Sigmoid colon (tissue), 7 donors: Measurements from ENCODE around the gene SLC45A1. TPM values are rescaled to one million over a fixed set of nuclear protein-coding genes. Genes with fewer than 3 reads are reported as not detected.

Source experiments
- DNase-seq: peaks from one replicate; pipeline ENCODE4 v3.0.0-alpha.2; 2019
- H3K27ac ChIP-seq, 4 donors: fragments of 200-600 bp; sonication (generic); one replicate each; pipeline ENCODE4 v1.5.1; 2016 to 2019; ENCODE audit warnings: mild to moderate bottlenecking in 1 of 4
- H3K27me3 ChIP-seq, 3 donors: fragments of 200-600 bp; sonication (generic); one replicate each; pipeline ENCODE4 v1.5.1; 2019; ENCODE audit warnings: mild to moderate bottlenecking in 1 of 3
- H3K36me3 ChIP-seq, 4 donors: fragments of 200-600 bp; sonication (generic); one replicate each; pipeline ENCODE4 v1.5.1; 2016 to 2019
- H3K4me1 ChIP-seq, 4 donors: fragments of 200-600 bp; sonication (generic); one replicate each; pipeline ENCODE4 v1.5.1; 2017 to 2019
- H3K4me3 ChIP-seq, 4 donors: fragments of 200-600 bp; sonication (generic); one replicate each; pipeline ENCODE4 v1.5.1; 2017 to 2019; ENCODE audit warnings: mild to moderate bottlenecking in 2 of 4, moderate library complexity in 1 of 4
- H3K9me3 ChIP-seq, 4 donors: fragments of 200-600 bp in 3 of 4; sonication (generic) in 3 of 4; one replicate each; pipeline versions ENCODE4 v1.5.1 to v1.6.1; 2013 to 2019
- CTCF ChIP-seq, 4 experiments: fragments of 450-650 bp in 3 of 4; fragments of 200-600 bp in 1 of 4; IDR thresholded peaks; one replicate each; pipeline ENCODE4 v1.5.1; 2016 to 2019; ENCODE audit warnings: antibody characterized with exemption in 4 of 4, mild to moderate bottlenecking in 3 of 4, moderate library complexity in 2 of 4
- EP300 ChIP-seq, 4 donors: sonication (generic); formaldehyde crosslinking; IDR thresholded peaks; one replicate each; pipeline ENCODE4 v1.6.1; 2017; ENCODE audit warnings: antibody characterized with exemption in 4 of 4
- POLR2A ChIP-seq, 2 donors: fragments of 450-650 bp; IDR thresholded peaks; one replicate each; pipeline ENCODE4 v1.6.1; 2016; ENCODE audit warnings: antibody characterized with exemption in 2 of 2, mild to moderate bottlenecking in 2 of 2, moderate library complexity in 2 of 2
- POLR2AphosphoS5 ChIP-seq, 4 donors: sonication (generic); formaldehyde crosslinking; IDR thresholded peaks; one replicate each; pipeline ENCODE4 v1.6.1; 2017; ENCODE audit warnings: antibody characterized with exemption in 4 of 4
- WGBS, 2 donors: extraction: QIAGEN DNeasy Blood & Tissue Kit; methylation state at CpG; one replicate each; pipeline ENCODE4 v1.1.7; 2013; 5-methylcytosine and 5-hydroxymethylcytosine counted together
- intact Hi-C: fragments of 100-400 bp; cut with DNase I; formaldehyde crosslinking; loops from one replicate; pipeline ENCODE4 v1.15.1; 2023
- polyA plus RNA-seq, 3 donors: library from polyadenylated mRNA; stranded (reverse); fragments of 200-250 nt; gene quantifications; one replicate each; pipeline ENCODE4 v1.2.3, GENCODE V29; 2013
- total RNA-seq, 4 donors: library from RNA; depleted of rRNA; stranded (reverse); fragments of >200 nt; gene quantifications; one replicate each; pipeline ENCODE4 v1.1.0, GENCODE V29; 2016
- donor health status: healthy with polysubstance abuse.
- donor health status: Bipolar disorder and iron deficiency.
- donor health status: healthy.

SLC45A1 gene
- total and polyA plus RNA-seq, 7 donors = 1.4 to 6.5 (median 3.9) TPM; not detected in 2

GRCh38 chr1:8293118-8293517 lies 24.8 kb upstream of the SLC45A1 start:
- peaks cover 0 to 14% (median 5%) of the 10 kb centered on the region in 4 donors for H3K4me1 ChIP-seq
- intact Hi-C loops = no loop called here
- H3K27ac ChIP-seq = peak overlapping the region in 2 of 4 donors; percentile 54 to 65

GRCh38 chr1:8293641-8294169 lies 24.2 kb upstream of the SLC45A1 start:
- H3K27me3 ChIP-seq = no peaks in the 10 kb centered on the region
- H3K27ac ChIP-seq = peak overlapping the region in 3 of 4 donors; percentile 49 to 65 (median 54)
- DNase-seq = no peak
- H3K36me3 ChIP-seq = no peaks in the 10 kb centered on the region
- WGBS, 2 donors = 94% methylated on average over 4 of the region's 4 CpGs
- intact Hi-C loops = no loop called here
- H3K9me3 ChIP-seq = no peaks in the 10 kb centered on the region
- peak overlapping the region in 2 of 4 donors; percentile 20 to 25 for H3K4me3 ChIP-seq
- peaks cover 0 to 14% (median 5%) of the 10 kb centered on the region in 4 donors for H3K4me1 ChIP-seq
- TF ChIP-seq CTCF (IDR thresholded peaks at IDR 0.05) (no peak), POLR2AphosphoS5 (IDR thresholded peaks at IDR 0.05) (no peak), EP300 (IDR thresholded peaks at IDR 0.05) (no peak), POLR2A (IDR thresholded peaks at IDR 0.05) (no peak)

More at GRCh38 chr1:8293118-8293517, 24.8 kb upstream of the SLC45A1 start:
- H3K36me3 ChIP-seq = no peaks in the 10 kb centered on the region
- WGBS, 2 donors = 29 to 69% methylated on average over 6 of the region's 6 CpGs
- no peak overlapping the region for H3K4me3 ChIP-seq
- H3K27me3 ChIP-seq = no peaks in the 10 kb centered on the region
- no peaks in the 10 kb centered on the region for H3K9me3 ChIP-seq
- TF ChIP-seq EP300 (IDR thresholded peaks at IDR 0.05) (no peak), POLR2A (IDR thresholded peaks at IDR 0.05) (no peak), CTCF (IDR thresholded peaks at IDR 0.05) (no peak), POLR2AphosphoS5 (IDR thresholded peaks at IDR 0.05) (no peak)
- no peak for DNase-seq

GRCh38 chr1:8294170-8294697 lies 23.7 kb upstream of the SLC45A1 start:
- Histone ChIP-seq H3K27me3 (no peaks in the 10 kb centered on the region), H3K36me3 (no peaks in the 10 kb centered on the region), H3K4me3 (peak overlapping the region in 3 of 4 donors; percentile 8 to 25 (median 20)), H3K4me1 (peaks cover 0 to 14% (median 5%) of the 10 kb centered on the region in 4 donors), H3K27ac (peak overlapping the region in 3 of 4 donors; percentile 49 to 65 (median 54)), H3K9me3 (no peaks in the 10 kb centered on the region)
- DNase-seq = no peak
- no peak for TF ChIP-seq EP300 (IDR thresholded peaks at IDR 0.05)
- WGBS, 2 donors = 79 to 86% methylated on average over 19 of the region's 19 CpGs
- intact Hi-C loops = no loop called here

- Histone ChIP-seq H3K36me3 (no peaks in the 10 kb centered on the region), H3K9me3 (no peaks in the 10 kb centered on the region), H3K4me1 (peaks cover 0 to 21% (median 5%) of the 10 kb centered on the region in 4 donors), H3K27ac (no peak overlapping the region), H3K27me3 (no peaks in the 10 kb centered on the region), H3K4me3 (no peak overlapping the region)
- 77 to 87% methylated on average over 4 of the region's 4 CpGs for WGBS, 2 donors
- intact Hi-C loops = no loop called here
- TF ChIP-seq POLR2AphosphoS5 (IDR thresholded peaks at IDR 0.05) (no peak), EP300 (IDR thresholded peaks at IDR 0.05) (no peak), CTCF (IDR thresholded peaks at IDR 0.05) (no peak), POLR2A (IDR thresholded peaks at IDR 0.05) (no peak)
- peak; percentile 5 for DNase-seq
Measured at GRCh38 chr1:8297245-8297644, 20.7 kb upstream of the SLC45A1 start.

GRCh38 chr1:8299963-8300362 lies 18.0 kb upstream of the SLC45A1 start:
- Histone ChIP-seq H3K9me3 (no peaks in the 10 kb centered on the region), H3K4me3 (no peak overlapping the region), H3K4me1 (peaks cover 0 to 8% (median 0%) of the 10 kb centered on the region in 4 donors), H3K27me3 (no peaks in the 10 kb centered on the region), H3K36me3 (no peaks in the 10 kb centered on the region), H3K27ac (no peak overlapping the region)
- intact Hi-C loops = loop anchor here (5.0 kb wide), 1 partner anchor 43 kb away; no protein-coding TSS in a partner anchor
- WGBS, 2 donors = 56 to 85% methylated on average over 5 of the region's 5 CpGs
- DNase-seq = peak; percentile 30
- TF ChIP-seq POLR2A (IDR thresholded peaks at IDR 0.05) = no peak
- no peak for TF ChIP-seq CTCF (IDR thresholded peaks at IDR 0.05)
- TF ChIP-seq POLR2AphosphoS5 (IDR thresholded peaks at IDR 0.05) = no peak
- no peak for TF ChIP-seq EP300 (IDR thresholded peaks at IDR 0.05)
